Panc1 (cell line): ENCODE results near the gene ZNF800. TPM values are rescaled to one million over a fixed set of nuclear protein-coding genes. Genes with fewer than 3 reads are reported as not detected.

Source experiments
- ATAC-seq: fragments of 200-7000 bp; cut with Tn5 transposase; 2 replicates; pipeline ENCODE4 v1.9.1; 2020; ENCODE audit warnings: mild to moderate bottlenecking, moderate library complexity
- BruUV-seq: library from RNA; stranded (reverse); fragments of 400-500 nt; replicated peaks from 2 replicates; lab custom pipeline; 2021; lab: Mats Ljungman, UMichigan
- CTCF ChIA-PET: fragments of 300-600 bp; sonication (Branson Sonifier 250); formaldehyde crosslinking; loops from one replicate; lab custom pipeline; 2022; ENCODE audit warnings: antibody characterized with exemption; lab: Charles Lee
- POLR2A ChIA-PET: fragments of 300-600 bp; sonication (Branson Sonifier 250); formaldehyde crosslinking; loops from one replicate; lab custom pipeline; 2022; ENCODE audit warnings: antibody characterized with exemption; lab: Charles Lee
- DNase-seq: peaks from one replicate; pipeline ENCODE4 v3.0.0-alpha.2; 2010; ENCODE audit warnings: low read depth, low spot score
- H3K27ac ChIP-seq: 2 replicates; pipeline ENCODE4 v1.5.1; 2011; ENCODE audit warnings: mild to moderate bottlenecking, low read length, inconsistent platforms
- H3K27me3 ChIP-seq: fragments of 200-500 bp; sonication (Bioruptor generic); 2 replicates; pipeline ENCODE4 v1.6.0; 2014; ENCODE audit warnings: low read length, inconsistent platforms; ENCODE audit not compliant: control insufficient read depth, insufficient read depth
- H3K36me3 ChIP-seq: fragments of 200-500 bp; sonication (Bioruptor generic); 2 replicates; pipeline ENCODE4 v1.5.1; 2014; ENCODE audit warnings: inconsistent platforms, mild to moderate bottlenecking, low read length, moderate library complexity; ENCODE audit not compliant: control insufficient read depth, insufficient read depth
- H3K4me1 ChIP-seq: 2 replicates; pipeline ENCODE4 v1.5.1; 2011; ENCODE audit warnings: inconsistent platforms, mild to moderate bottlenecking, low read length, moderate library complexity; ENCODE audit not compliant: control insufficient read depth, insufficient read depth
- H3K4me3 ChIP-seq, 2 experiments: 2 replicates each; pipeline ENCODE4 v1.5.1; 2011 to 2012; ENCODE audit warnings: low read depth in 2 of 2, low read length in 2 of 2, mild to moderate bottlenecking in 2 of 2, inconsistent platforms in 1 of 2, moderate library complexity in 1 of 2
- H3K9me3 ChIP-seq: fragments of 200-500 bp; sonication (Bioruptor generic); 2 replicates; pipeline ENCODE4 v1.5.1; 2014; ENCODE audit warnings: low read depth, mild to moderate bottlenecking, inconsistent platforms, low read length, moderate library complexity; ENCODE audit not compliant: control insufficient read depth, insufficient read depth
- CTCF ChIP-seq: fragments of 450-650 bp; IDR thresholded peaks from 2 replicates; pipeline ENCODE4 v1.5.1; 2017; ENCODE audit warnings: mild to moderate bottlenecking
- POLR2AphosphoS5 ChIP-seq: IDR thresholded peaks from 2 replicates; pipeline ENCODE4 v1.6.1; 2012; ENCODE audit warnings: mild to moderate bottlenecking, low read depth, low read length, moderate library complexity
- REST ChIP-seq, 2 experiments: IDR thresholded peaks; 2 replicates each; pipeline ENCODE4 v1.6.1; 2011 to 2012; ENCODE audit warnings: low read depth in 2 of 2, control low read depth in 1 of 2, low read length in 1 of 2, mild to moderate bottlenecking in 1 of 2, moderate library complexity in 1 of 2; ENCODE audit not compliant: insufficient read depth in 1 of 2
- SIN3A ChIP-seq: IDR thresholded peaks from 2 replicates; pipeline ENCODE4 v1.6.1; 2012; ENCODE audit warnings: low read depth, mild to moderate bottlenecking, low read length, moderate library complexity, borderline replicate concordance; ENCODE audit not compliant: insufficient read depth
- TCF7L2 ChIP-seq: IDR thresholded peaks from 2 replicates; pipeline ENCODE4 v1.6.1; 2011; ENCODE audit warnings: mild to moderate bottlenecking, low read depth, low read length, inconsistent platforms
- in situ Hi-C: cut with HindIII; loops from 2 replicates; pipeline ENCODE4 v1.10.0; 2016; ENCODE audit warnings: low sequenced_read_pairs, low pct_unique_long_range_greater_than_20kb
- intact Hi-C: fragments of 100-400 bp; cut with micrococcal nuclease; formaldehyde crosslinking; loops from one replicate; pipeline ENCODE4 v1.10.0; 2022; ENCODE audit not compliant: unreplicated experiment
- total RNA-seq: library from RNA; stranded (reverse); gene quantifications from one replicate; pipeline ENCODE4 v1.2.1, GENCODE V29; 2021; ENCODE audit not compliant: unreplicated experiment

Gene ZNF800
- total RNA-seq, 1 experiment from 2014 or later = 26.0 TPM

GRCh38 chr7:127379642-127380041, 12.9 kb downstream of the ZNF800 start:
- in situ Hi-C loops (no loop called here), intact Hi-C loops (no loop called here)
- POLR2A ChIA-PET = interaction anchor here (0.6 kb wide), 1 partner anchor 63 kb away, joined by 5 read pairs; no protein-coding TSS in a partner anchor
- Histone ChIP-seq H3K27me3 (no peaks in the 10 kb centered on the region), H3K27ac (no peak overlapping the region), H3K9me3 (no peaks in the 10 kb centered on the region), H3K4me1 (no peaks in the 10 kb centered on the region), H3K36me3 (peaks cover 41% of the 10 kb centered on the region), H3K4me3 (no peak overlapping the region)
- DNase-seq = no peak
- TF ChIP-seq TCF7L2 = no peak
- no peak for TF ChIP-seq POLR2AphosphoS5
- no peak for TF ChIP-seq SIN3A
- TF ChIP-seq REST (IDR thresholded peaks at IDR 0.05; ENCODE audit: insufficient read depth in 1 of 2, low read depth in 2 of 2, low read length in 1 of 2) = no peak
- no peak for TF ChIP-seq CTCF
- BruUV-seq = no TSS peak
- ATAC-seq = no peak
- CTCF ChIA-PET = no interaction called here

- H3K36me3 ChIP-seq = peaks cover 47% of the 10 kb centered on the region
- POLR2A ChIA-PET = no interaction called here
These were observed 14.0 kb downstream of the ZNF800 start for GRCh38 chr7:127378537-127378936.

More at GRCh38 chr7:127378537-127378936, 14.0 kb downstream of the ZNF800 start:
- Histone ChIP-seq H3K27ac (no peak overlapping the region), H3K4me1 (no peaks in the 10 kb centered on the region), H3K4me3 (no peak overlapping the region), H3K27me3 (no peaks in the 10 kb centered on the region), H3K9me3 (no peaks in the 10 kb centered on the region)
- in situ Hi-C loops (no loop called here), intact Hi-C loops (no loop called here)
- BruUV-seq = no TSS peak
- ATAC-seq (no peak), DNase-seq (no peak)
- no peak for TF ChIP-seq POLR2AphosphoS5
- TF ChIP-seq CTCF = no peak
- TF ChIP-seq REST (IDR thresholded peaks at IDR 0.05; ENCODE audit: insufficient read depth in 1 of 2, low read depth in 2 of 2, low read length in 1 of 2) = no peak
- CTCF ChIA-PET = no interaction called here
